GM23338 (cell line): Measurements from ENCODE around the gene KRTAP4-12.

Source experiments
- CTCF ChIP-seq, 2 experiments: fragments of 200-600 bp in 1 of 2; sonication (generic) in 1 of 2; conservative IDR thresholded peaks; 2 replicates each; pipeline versions ENCODE4 v1.5.1 to v1.6.1; 2016 to 2017; ENCODE audit warnings: antibody characterized with exemption in 2 of 2, low read depth in 2 of 2, mild to moderate bottlenecking in 2 of 2, moderate library complexity in 1 of 2
- EZH2 ChIP-seq: fragments of 200-600 bp; sonication (generic); IDR thresholded peaks from one replicate; pipeline ENCODE4 v1.8.0; 2017; ENCODE audit warnings: antibody characterized with exemption, mild to moderate bottlenecking, low read depth; ENCODE audit not compliant: unreplicated experiment
- POLR2AphosphoS5 ChIP-seq: IDR thresholded peaks from 2 replicates; pipeline ENCODE4 v1.6.1; 2016; ENCODE audit warnings: antibody characterized with exemption, low read depth
- REST ChIP-seq: IDR thresholded peaks from one replicate; pipeline ENCODE4 v1.6.1; 2018; ENCODE audit warnings: antibody characterized with exemption; ENCODE audit not compliant: unreplicated experiment
- STAT1 ChIP-seq: IDR thresholded peaks from one replicate; pipeline ENCODE4 v1.6.1; 2016; ENCODE audit warnings: antibody characterized with exemption; ENCODE audit not compliant: unreplicated experiment

GRCh38 chr17:41116297-41116696 is 7.7 kb downstream of the KRTAP4-12 start:
- TF ChIP-seq CTCF (conservative IDR thresholded peaks at IDR 0.05; ENCODE audit: low read depth in 2 of 2), result no peak
- TF ChIP-seq EZH2, result no peak
- TF ChIP-seq POLR2AphosphoS5, result no peak
- no peak for TF ChIP-seq REST
- TF ChIP-seq STAT1, result no peak
